ENCODE data around the gene ZNF808.

- TF ChIP-seq, protein P1, sequence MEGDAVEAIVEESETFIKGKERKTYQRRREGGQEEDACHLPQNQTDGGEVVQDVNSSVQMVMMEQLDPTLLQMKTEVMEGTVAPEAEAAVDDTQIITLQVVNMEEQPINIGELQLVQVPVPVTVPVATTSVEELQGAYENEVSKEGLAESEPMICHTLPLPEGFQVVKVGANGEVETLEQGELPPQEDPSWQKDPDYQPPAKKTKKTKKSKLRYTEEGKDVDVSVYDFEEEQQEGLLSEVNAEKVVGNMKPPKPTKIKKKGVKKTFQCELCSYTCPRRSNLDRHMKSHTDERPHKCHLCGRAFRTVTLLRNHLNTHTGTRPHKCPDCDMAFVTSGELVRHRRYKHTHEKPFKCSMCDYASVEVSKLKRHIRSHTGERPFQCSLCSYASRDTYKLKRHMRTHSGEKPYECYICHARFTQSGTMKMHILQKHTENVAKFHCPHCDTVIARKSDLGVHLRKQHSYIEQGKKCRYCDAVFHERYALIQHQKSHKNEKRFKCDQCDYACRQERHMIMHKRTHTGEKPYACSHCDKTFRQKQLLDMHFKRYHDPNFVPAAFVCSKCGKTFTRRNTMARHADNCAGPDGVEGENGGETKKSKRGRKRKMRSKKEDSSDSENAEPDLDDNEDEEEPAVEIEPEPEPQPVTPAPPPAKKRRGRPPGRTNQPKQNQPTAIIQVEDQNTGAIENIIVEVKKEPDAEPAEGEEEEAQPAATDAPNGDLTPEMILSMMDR (IDR thresholded peaks at IDR 0.05) = no peak
- no peak for TF ChIP-seq POLR2A (IDR thresholded peaks at IDR 0.05)
Observed at GRCh38 chr19:52566121-52566520, 38.7 kb downstream of the ZNF808 start.
